GM23338 (cell line): ENCODE data around the gene HNMT. TPM values are rescaled to one million over a fixed set of nuclear protein-coding genes. Genes with fewer than 3 reads are reported as not detected.

ENCODE experiments used
- ATAC-seq: fragments of 200-7000 bp; cut with Tn5 transposase; 3 replicates; pipeline ENCODE4 v1.9.1; 2020
- DNase-seq: peaks from one replicate; pipeline ENCODE4 v3.0.0-alpha.2; 2015; ENCODE audit warnings: low spot score
- H2AFZ ChIP-seq: fragments of 200-600 bp; sonication (generic); 2 replicates; pipeline ENCODE4 v1.8.0; 2016; ENCODE audit warnings: antibody characterized with exemption, mild to moderate bottlenecking, moderate library complexity
- H3F3A ChIP-seq: fragments of 200-600 bp; sonication (generic); replicated peaks from 2 replicates; pipeline ENCODE4 v1.8.0; 2017; ENCODE audit warnings: antibody characterized with exemption, mixed run types, low read depth
- H3K27ac ChIP-seq: fragments of 200-600 bp; sonication (generic); 2 replicates; pipeline ENCODE4 v1.6.1; 2016; ENCODE audit warnings: low read depth
- H3K27me3 ChIP-seq: fragments of 200-600 bp; sonication (generic); 2 replicates; pipeline ENCODE4 v1.8.0; 2016; ENCODE audit warnings: mild to moderate bottlenecking, mixed run types, moderate library complexity; ENCODE audit not compliant: insufficient read depth
- H3K36me3 ChIP-seq: fragments of 200-600 bp; sonication (generic); 2 replicates; pipeline ENCODE4 v1.8.0; 2016; ENCODE audit warnings: mild to moderate bottlenecking; ENCODE audit not compliant: insufficient read depth
- H3K4me1 ChIP-seq: fragments of 200-600 bp; sonication (generic); 2 replicates; pipeline ENCODE4 v1.8.0; 2016; ENCODE audit warnings: mild to moderate bottlenecking, moderate library complexity; ENCODE audit not compliant: insufficient read depth
- H3K4me2 ChIP-seq: fragments of 200-600 bp; sonication (generic); 2 replicates; pipeline ENCODE4 v1.7.1; 2017; ENCODE audit warnings: mixed run types
- H3K4me3 ChIP-seq: fragments of 200-600 bp; sonication (generic); 2 replicates; pipeline ENCODE4 v1.6.1; 2016; ENCODE audit warnings: mixed run types
- H3K79me2 ChIP-seq: fragments of 200-600 bp; sonication (generic); replicated peaks from 2 replicates; pipeline ENCODE4 v1.8.0; 2017; ENCODE audit warnings: mild to moderate bottlenecking; ENCODE audit not compliant: insufficient read depth
- H3K9me2 ChIP-seq: fragments of 200-600 bp; sonication (generic); 2 replicates; pipeline ENCODE4 v1.8.0; 2017; ENCODE audit not compliant: insufficient read depth
- H4K20me1 ChIP-seq: fragments of 200-600 bp; sonication (generic); replicated peaks from 2 replicates; pipeline ENCODE4 v1.8.0; 2017; ENCODE audit warnings: mild to moderate bottlenecking; ENCODE audit not compliant: insufficient read depth
- H3K27ac Mint-ChIP-seq: 2 replicates; pipeline ENCODE4 v1.8.0; 2020; ENCODE audit warnings: inconsistent platforms, mild to moderate bottlenecking, moderate library complexity, mixed read lengths
- H3K27me3 Mint-ChIP-seq: 3 replicates; pipeline ENCODE4 v1.8.0; 2022; ENCODE audit warnings: low read depth, mild to moderate bottlenecking, moderate library complexity, mixed read lengths, inconsistent platforms; ENCODE audit not compliant: insufficient read depth, poor library complexity
- H3K36me3 Mint-ChIP-seq: 3 replicates; pipeline ENCODE4 v1.8.0; 2021; ENCODE audit warnings: low read depth, mild to moderate bottlenecking, inconsistent platforms, moderate library complexity, mixed read lengths
- H3K4me1 Mint-ChIP-seq: 3 replicates; pipeline ENCODE4 v1.8.0; 2020; ENCODE audit warnings: mild to moderate bottlenecking, inconsistent platforms, mixed read lengths
- H3K4me3 Mint-ChIP-seq: 3 replicates; pipeline ENCODE4 v1.8.0; 2021; ENCODE audit warnings: moderate library complexity, mild to moderate bottlenecking, inconsistent platforms, mixed read lengths
- H3K9me3 Mint-ChIP-seq: 3 replicates; pipeline ENCODE4 v1.8.0; 2020; ENCODE audit warnings: moderate library complexity, mild to moderate bottlenecking, inconsistent platforms, mixed read lengths
- CREB1 ChIP-seq: fragments of 250-450 bp; sonication (Bioruptor Pico); IDR thresholded peaks from 2 replicates; pipeline ENCODE4 v1.5.0; 2020; ENCODE audit warnings: low read depth, mild to moderate bottlenecking, moderate library complexity
- CTCF ChIP-seq, 2 experiments: fragments of 200-600 bp in 1 of 2; sonication (generic) in 1 of 2; conservative IDR thresholded peaks; 2 replicates each; pipeline versions ENCODE4 v1.5.1 to v1.6.1; 2016 to 2017; ENCODE audit warnings: antibody characterized with exemption in 2 of 2, low read depth in 2 of 2, mild to moderate bottlenecking in 2 of 2, moderate library complexity in 1 of 2
- ETS1 ChIP-seq: IDR thresholded peaks from 2 replicates; pipeline ENCODE4 v1.6.1; 2016; ENCODE audit warnings: antibody characterized with exemption
- EZH2 ChIP-seq: fragments of 200-600 bp; sonication (generic); IDR thresholded peaks from one replicate; pipeline ENCODE4 v1.8.0; 2017; ENCODE audit warnings: antibody characterized with exemption, mild to moderate bottlenecking, low read depth; ENCODE audit not compliant: unreplicated experiment
- EZH2phosphoT487 ChIP-seq: fragments of 200-600 bp; sonication (generic); IDR thresholded peaks from one replicate; pipeline ENCODE4 v1.8.1; 2018; ENCODE audit warnings: antibody characterized with exemption; ENCODE audit not compliant: unreplicated experiment
- JUNB ChIP-seq: IDR thresholded peaks from one replicate; pipeline ENCODE4 v1.6.1; 2016; ENCODE audit warnings: antibody characterized with exemption; ENCODE audit not compliant: unreplicated experiment
- NANOG ChIP-seq: IDR thresholded peaks from 2 replicates; pipeline ENCODE4 v1.6.1; 2016; ENCODE audit warnings: antibody characterized with exemption, borderline replicate concordance
- POLR2AphosphoS5 ChIP-seq: IDR thresholded peaks from 2 replicates; pipeline ENCODE4 v1.6.1; 2016; ENCODE audit warnings: antibody characterized with exemption, low read depth
- REST ChIP-seq: IDR thresholded peaks from one replicate; pipeline ENCODE4 v1.6.1; 2018; ENCODE audit warnings: antibody characterized with exemption; ENCODE audit not compliant: unreplicated experiment
- STAT1 ChIP-seq: IDR thresholded peaks from one replicate; pipeline ENCODE4 v1.6.1; 2016; ENCODE audit warnings: antibody characterized with exemption; ENCODE audit not compliant: unreplicated experiment
- ZNF114 ChIP-seq: fragments of 250-450 bp; sonication (Bioruptor Pico); IDR thresholded peaks from 2 replicates; pipeline ENCODE4 v1.5.0; 2020; ENCODE audit warnings: mild to moderate bottlenecking, moderate library complexity
- ZNF462 ChIP-seq: fragments of 250-450 bp; sonication (Bioruptor Pico); IDR thresholded peaks from 2 replicates; pipeline ENCODE4 v1.5.0; 2020; ENCODE audit warnings: mild to moderate bottlenecking, moderate library complexity
- long read RNA-seq: library from polyadenylated mRNA; unstranded; transcript quantifications from one replicate; pipeline ENCODE4 v2.0.0, GENCODE V29; 2020; ENCODE audit not compliant: unreplicated experiment
- polyA plus RNA-seq: library from polyadenylated mRNA; unstranded; fragments of >200 nt; fragmentation: Nextera tagmentation; extraction: Ambion mirVana; gene quantifications from 2 replicates; pipeline ENCODE4 v1.2.1, GENCODE V29; 2016
- total RNA-seq: library from RNA; depleted of rRNA; stranded (reverse); fragments of >200 nt; shearing (Covaris generic); gene quantifications from 2 replicates; pipeline ENCODE4 v1.2.3, GENCODE V29; 2014; rRNA removed

HNMT gene
- total RNA-seq (3.4 and 5.7 TPM in 2 replicates), polyA plus RNA-seq (3.1 and 3.3 TPM in 2 replicates)
- long read RNA-seq, partial matches to known transcripts: 0 of 1 reads
- long read RNA-seq, other reads (novel, unspliced or antisense): 0 of 1 reads

- Histone ChIP-seq H3K4me1 (peaks cover 19% of the 10 kb centered on the region), H3K79me2 (no peaks in the 10 kb centered on the region), H4K20me1 (no peaks in the 10 kb centered on the region), H3F3A (no peaks in the 10 kb centered on the region), H3K9me2 (no peaks in the 10 kb centered on the region), H3K27me3 (no peaks in the 10 kb centered on the region), H2AFZ (peak within 1 kb of the TSS; percentile 96), H3K4me2 (peak within 1 kb of the TSS; percentile 65), H3K36me3 (no peaks in the 10 kb centered on the region), H3K27ac (peak within 1 kb of the TSS; percentile 78), H3K4me3 (peak within 1 kb of the TSS; percentile 34)
- H3K9me3 Mint-ChIP-seq: no peaks in the 10 kb centered on the region; the same call in 2 of the 3 replicates
- peak within 1 kb of the TSS; percentile 90 for H3K27ac Mint-ChIP-seq
- H3K4me3 Mint-ChIP-seq: peak within 1 kb of the TSS; percentile 66
- DNase-seq: peak; percentile 49
- no peaks in the 10 kb centered on the region for H3K36me3 Mint-ChIP-seq
- no peaks in the 10 kb centered on the region for H3K27me3 Mint-ChIP-seq
- ATAC-seq: peak; percentile 96
- peaks cover 18% of the 10 kb centered on the region for H3K4me1 Mint-ChIP-seq
- TF ChIP-seq CTCF (conservative IDR thresholded peaks at IDR 0.05; ENCODE audit: low read depth in 2 of 2) (no peak), EZH2 (no peak), JUNB (no peak), ZNF114 (CRISPR knock-in tag) (no peak), ETS1 (no peak), NANOG (no peak), STAT1 (no peak), POLR2AphosphoS5 (no peak), EZH2phosphoT487 (no peak), CREB1 (CRISPR knock-in tag) (no peak), ZNF462 (no peak), REST (no peak)
Measured at GRCh38 chr2:137964066-137964858, at the start of gene HNMT. Gene HNMT (plus strand): TSS chr2:137964473. CDS start chr2:137964492, 19 bp downstream.
